ENCODE measurements around the gene MCF2.

The MCF2 gene

GRCh38 chrX:139596068-139596467, 111.9 kb downstream of the MCF2 start:
- no peak for DNase-seq

GRCh38 chrX:139585613-139586012, 122.4 kb downstream of the MCF2 start:
- no peak for DNase-seq

- no peak for DNase-seq
These were observed 126.9 kb downstream of the MCF2 start for GRCh38 chrX:139581068-139581467.

GRCh38 chrX:139566981-139567380, 141.0 kb downstream of the MCF2 start:
- DNase-seq, result no peak

- no peak for DNase-seq
These were observed 144.7 kb downstream of the MCF2 start for GRCh38 chrX:139563251-139563650.

- no peak for DNase-seq
These were observed 147.7 kb downstream of the MCF2 start for GRCh38 chrX:139560221-139560620.

GRCh38 chrX:139559383-139560042, 148.5 kb downstream of the MCF2 start:
- DNase-seq, result peak in 1 of 6 experiments; percentile 2

- no peak for DNase-seq
These were observed 152.8 kb downstream of the MCF2 start for GRCh38 chrX:139554991-139555675.

GRCh38 chrX:139554376-139554775, 153.6 kb downstream of the MCF2 start:
- no peak for DNase-seq

- DNase-seq, result no peak
These were observed 163.4 kb downstream of the MCF2 start for GRCh38 chrX:139544591-139544990.

- DNase-seq, result no peak
These were observed 164.0 kb downstream of the MCF2 start for GRCh38 chrX:139543920-139544319.

GRCh38 chrX:139542652-139543051, 165.3 kb downstream of the MCF2 start:
- no peak for DNase-seq

GRCh38 chrX:139538907-139539790, 168.8 kb downstream of the MCF2 start:
- no peak for DNase-seq

- no peak for DNase-seq
These were observed 174.5 kb downstream of the MCF2 start for GRCh38 chrX:139533444-139533843.

- DNase-seq, result no peak
These were observed 175.1 kb downstream of the MCF2 start for GRCh38 chrX:139532834-139533233.
